A549 (cell line): Measurements from ENCODE around the gene CALN1.

Experiments
- CHD2 ChIP-seq: fragments of 150-350 bp; IDR thresholded peaks from 2 replicates; pipeline ENCODE4 v1.6.1; 2014; ENCODE audit warnings: low read length; ENCODE audit not compliant: partially characterized antibody
- JUN ChIP-seq, 2 experiments: fragments of >200 bp; sonication (Bioruptor Twin); formaldehyde crosslinking; IDR thresholded peaks; 2 replicates in 1 of 2; 3 replicates in 1 of 2; pipeline ENCODE4 v1.6.1; 2016 to 2017
- KDM1A ChIP-seq: fragments of 200-600 bp; sonication (generic); IDR thresholded peaks from 2 replicates; pipeline ENCODE4 v1.6.1; 2016; ENCODE audit warnings: low read depth, mild to moderate bottlenecking
- MAFK ChIP-seq: fragments of 450-650 bp; IDR thresholded peaks from 2 replicates; pipeline ENCODE4 v1.6.1; 2014; ENCODE audit not compliant: partially characterized antibody
- NPAS2 ChIP-seq: fragments of 250-450 bp; sonication (Bioruptor Pico); IDR thresholded peaks from 2 replicates; pipeline ENCODE4 v1.8.0; 2022; ENCODE audit warnings: mild to moderate bottlenecking, moderate library complexity, borderline replicate concordance
- POLR2A ChIP-seq: IDR thresholded peaks from 2 replicates; pipeline ENCODE4 v1.6.1; 2012; ENCODE audit warnings: mild to moderate bottlenecking, low read length
- POLR2AphosphoS2 ChIP-seq: conservative IDR thresholded peaks from 2 replicates; pipeline ENCODE4 v1.6.1; 2012; ENCODE audit warnings: low read length, improper control_type of control experiment, inconsistent platforms
- RAD21 ChIP-seq, 2 experiments: fragments of >200 bp in 1 of 2; sonication (Bioruptor Twin) in 1 of 2; formaldehyde crosslinking in 1 of 2; IDR thresholded peaks in 1 of 2; conservative IDR thresholded peaks in 1 of 2; 2 replicates in 1 of 2; 3 replicates in 1 of 2; pipeline ENCODE4 v1.6.1; 2012 to 2018; ENCODE audit warnings: inconsistent platforms in 1 of 2
- SMC3 ChIP-seq: fragments of >200 bp; sonication (Bioruptor Twin); formaldehyde crosslinking; IDR thresholded peaks from 3 replicates; pipeline ENCODE4 v1.6.1; 2018; ENCODE audit warnings: inconsistent platforms
- TF ChIP-seq, protein P1 (sequence below): fragments of >200 bp; sonication (Bioruptor Twin); formaldehyde crosslinking; IDR thresholded peaks from 3 replicates; pipeline ENCODE4 v1.5.1; 2016
- TF ChIP-seq, protein P2 (sequence below): fragments of 200-600 bp; sonication (generic); IDR thresholded peaks from 2 replicates; pipeline ENCODE4 v1.6.1; 2016; ENCODE audit warnings: antibody characterized with exemption, mild to moderate bottlenecking, moderate library complexity
- TF ChIP-seq, protein P3 (sequence below): fragments of 450-650 bp; IDR thresholded peaks from 2 replicates; pipeline ENCODE4 v1.6.1; 2014; ENCODE audit warnings: antibody characterized with exemption

DNA sequence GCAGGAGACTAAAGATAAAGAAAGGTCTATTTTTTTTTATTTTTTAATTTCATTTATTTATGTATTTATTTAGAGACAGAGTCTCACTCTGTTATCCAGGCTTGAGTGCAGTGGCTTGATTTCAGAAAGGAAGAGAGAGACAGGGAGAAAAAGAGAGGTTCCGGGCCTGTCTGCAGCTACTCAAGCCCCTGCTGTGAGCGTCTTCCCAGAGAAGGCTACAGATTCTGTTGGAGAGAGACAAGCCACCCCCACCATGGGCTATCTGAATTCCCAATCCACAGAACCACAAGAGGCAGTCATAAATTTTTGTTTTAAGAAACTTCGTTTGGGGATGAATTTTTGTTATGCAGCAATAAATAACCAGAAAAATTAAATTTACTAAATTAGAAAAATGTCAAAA is 68.1 kb downstream of the CALN1 start:
- TF ChIP-seq, protein P1, sequence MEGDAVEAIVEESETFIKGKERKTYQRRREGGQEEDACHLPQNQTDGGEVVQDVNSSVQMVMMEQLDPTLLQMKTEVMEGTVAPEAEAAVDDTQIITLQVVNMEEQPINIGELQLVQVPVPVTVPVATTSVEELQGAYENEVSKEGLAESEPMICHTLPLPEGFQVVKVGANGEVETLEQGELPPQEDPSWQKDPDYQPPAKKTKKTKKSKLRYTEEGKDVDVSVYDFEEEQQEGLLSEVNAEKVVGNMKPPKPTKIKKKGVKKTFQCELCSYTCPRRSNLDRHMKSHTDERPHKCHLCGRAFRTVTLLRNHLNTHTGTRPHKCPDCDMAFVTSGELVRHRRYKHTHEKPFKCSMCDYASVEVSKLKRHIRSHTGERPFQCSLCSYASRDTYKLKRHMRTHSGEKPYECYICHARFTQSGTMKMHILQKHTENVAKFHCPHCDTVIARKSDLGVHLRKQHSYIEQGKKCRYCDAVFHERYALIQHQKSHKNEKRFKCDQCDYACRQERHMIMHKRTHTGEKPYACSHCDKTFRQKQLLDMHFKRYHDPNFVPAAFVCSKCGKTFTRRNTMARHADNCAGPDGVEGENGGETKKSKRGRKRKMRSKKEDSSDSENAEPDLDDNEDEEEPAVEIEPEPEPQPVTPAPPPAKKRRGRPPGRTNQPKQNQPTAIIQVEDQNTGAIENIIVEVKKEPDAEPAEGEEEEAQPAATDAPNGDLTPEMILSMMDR = no peak
- TF ChIP-seq SMC3 (no peak), RAD21 (conservative IDR thresholded peaks at IDR 0.05 in 1 of 2, IDR thresholded peaks at IDR 0.05 in 1 of 2) (no peak), POLR2AphosphoS2 (no peak), CHD2 (no peak), MAFK (no peak), KDM1A (no peak), JUN (IDR thresholded peaks at IDR 0.05) (no peak), POLR2A (no peak), NPAS2 (CRISPR knock-in tag) (no peak)
- TF ChIP-seq, protein P2, sequence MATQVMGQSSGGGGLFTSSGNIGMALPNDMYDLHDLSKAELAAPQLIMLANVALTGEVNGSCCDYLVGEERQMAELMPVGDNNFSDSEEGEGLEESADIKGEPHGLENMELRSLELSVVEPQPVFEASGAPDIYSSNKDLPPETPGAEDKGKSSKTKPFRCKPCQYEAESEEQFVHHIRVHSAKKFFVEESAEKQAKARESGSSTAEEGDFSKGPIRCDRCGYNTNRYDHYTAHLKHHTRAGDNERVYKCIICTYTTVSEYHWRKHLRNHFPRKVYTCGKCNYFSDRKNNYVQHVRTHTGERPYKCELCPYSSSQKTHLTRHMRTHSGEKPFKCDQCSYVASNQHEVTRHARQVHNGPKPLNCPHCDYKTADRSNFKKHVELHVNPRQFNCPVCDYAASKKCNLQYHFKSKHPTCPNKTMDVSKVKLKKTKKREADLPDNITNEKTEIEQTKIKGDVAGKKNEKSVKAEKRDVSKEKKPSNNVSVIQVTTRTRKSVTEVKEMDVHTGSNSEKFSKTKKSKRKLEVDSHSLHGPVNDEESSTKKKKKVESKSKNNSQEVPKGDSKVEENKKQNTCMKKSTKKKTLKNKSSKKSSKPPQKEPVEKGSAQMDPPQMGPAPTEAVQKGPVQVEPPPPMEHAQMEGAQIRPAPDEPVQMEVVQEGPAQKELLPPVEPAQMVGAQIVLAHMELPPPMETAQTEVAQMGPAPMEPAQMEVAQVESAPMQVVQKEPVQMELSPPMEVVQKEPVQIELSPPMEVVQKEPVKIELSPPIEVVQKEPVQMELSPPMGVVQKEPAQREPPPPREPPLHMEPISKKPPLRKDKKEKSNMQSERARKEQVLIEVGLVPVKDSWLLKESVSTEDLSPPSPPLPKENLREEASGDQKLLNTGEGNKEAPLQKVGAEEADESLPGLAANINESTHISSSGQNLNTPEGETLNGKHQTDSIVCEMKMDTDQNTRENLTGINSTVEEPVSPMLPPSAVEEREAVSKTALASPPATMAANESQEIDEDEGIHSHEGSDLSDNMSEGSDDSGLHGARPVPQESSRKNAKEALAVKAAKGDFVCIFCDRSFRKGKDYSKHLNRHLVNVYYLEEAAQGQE = no peak
- TF ChIP-seq, protein P3, sequence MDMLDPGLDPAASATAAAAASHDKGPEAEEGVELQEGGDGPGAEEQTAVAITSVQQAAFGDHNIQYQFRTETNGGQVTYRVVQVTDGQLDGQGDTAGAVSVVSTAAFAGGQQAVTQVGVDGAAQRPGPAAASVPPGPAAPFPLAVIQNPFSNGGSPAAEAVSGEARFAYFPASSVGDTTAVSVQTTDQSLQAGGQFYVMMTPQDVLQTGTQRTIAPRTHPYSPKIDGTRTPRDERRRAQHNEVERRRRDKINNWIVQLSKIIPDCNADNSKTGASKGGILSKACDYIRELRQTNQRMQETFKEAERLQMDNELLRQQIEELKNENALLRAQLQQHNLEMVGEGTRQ = no peak
